ENCODE measurements around the gene RIPOR3. TPM values are rescaled to one million over a fixed set of nuclear protein-coding genes. Genes with fewer than 3 reads are reported as not detected.

Gene RIPOR3
- polyA plus RNA-seq, 1 donor from 2014 or later: not detected

GRCh38 chr20:50711113-50711825, 19.9 kb upstream of the RIPOR3 start:
- H3K27me3 ChIP-seq (ENCODE audit: insufficient read depth, low read depth, low read length): no peaks in the 10 kb centered on the region
- no peak overlapping the region for H2AFZ ChIP-seq (ENCODE audit: low read depth, low read length)
- H3K27ac ChIP-seq (ENCODE audit: low read length): no peak overlapping the region
- no peak overlapping the region for H3K4me2 ChIP-seq (ENCODE audit: low read length)
- no peaks in the 10 kb centered on the region for H3K9me3 ChIP-seq (ENCODE audit: low read length)
- no peaks in the 10 kb centered on the region for H3F3A ChIP-seq (ENCODE audit: insufficient read depth, low read length, poor library complexity, severe bottlenecking)
- no peaks in the 10 kb centered on the region for H3K9me2 ChIP-seq (ENCODE audit: insufficient read depth, low read length)
- no peaks in the 10 kb centered on the region for H4K20me1 ChIP-seq (ENCODE audit: insufficient read depth)
- no peak overlapping the region for H3K9ac ChIP-seq (ENCODE audit: low read length)
- TF ChIP-seq EP300 (conservative IDR thresholded peaks at IDR 0.05; ENCODE audit: poor library complexity, severe bottlenecking) (no peak), REST (IDR thresholded peaks at IDR 0.05; ENCODE audit: borderline replicate concordance) (no peak)
- H3K36me3 ChIP-seq (ENCODE audit: insufficient read depth, low read length): no peaks in the 10 kb centered on the region
- H3K79me2 ChIP-seq (replicated peaks; ENCODE audit: insufficient read depth, low read length): no peaks in the 10 kb centered on the region
- no peak overlapping the region for H3K4me3 ChIP-seq (ENCODE audit: low read length)

GRCh38 chr20:50710492-50711063, 19.2 kb upstream of the RIPOR3 start:
- Histone ChIP-seq H3K27ac (ENCODE audit: low read length) (no peak overlapping the region), H3F3A (ENCODE audit: insufficient read depth, low read length, poor library complexity, severe bottlenecking) (no peaks in the 10 kb centered on the region), H3K36me3 (ENCODE audit: insufficient read depth, low read length) (no peaks in the 10 kb centered on the region), H3K27me3 (ENCODE audit: insufficient read depth, low read depth, low read length) (no peaks in the 10 kb centered on the region), H3K9ac (ENCODE audit: low read length) (no peak overlapping the region), H3K79me2 (replicated peaks; ENCODE audit: insufficient read depth, low read length) (no peaks in the 10 kb centered on the region), H3K4me3 (ENCODE audit: low read length) (no peak overlapping the region), H3K4me2 (ENCODE audit: low read length) (no peak overlapping the region), H2AFZ (ENCODE audit: low read depth, low read length) (no peak overlapping the region), H3K9me2 (ENCODE audit: insufficient read depth, low read length) (no peaks in the 10 kb centered on the region), H3K9me3 (ENCODE audit: low read length) (no peaks in the 10 kb centered on the region), H4K20me1 (ENCODE audit: insufficient read depth) (no peaks in the 10 kb centered on the region)
- TF ChIP-seq MXI1 (conservative IDR thresholded peaks at IDR 0.05; ENCODE audit: poor library complexity, severe bottlenecking) (no peak), EP300 (conservative IDR thresholded peaks at IDR 0.05; ENCODE audit: poor library complexity, severe bottlenecking) (no peak), POLR2AphosphoS5 (IDR thresholded peaks at IDR 0.05) (no peak), EZH2 (IDR thresholded peaks at IDR 0.05; ENCODE audit: borderline replicate concordance, insufficient read depth, low read length, poor library complexity, severe bottlenecking) (no peak), TAF1 (IDR thresholded peaks at IDR 0.05; ENCODE audit: low read depth) (no peak), SMC3 (conservative IDR thresholded peaks at IDR 0.05; ENCODE audit: poor library complexity) (no peak), REST (IDR thresholded peaks at IDR 0.05; ENCODE audit: borderline replicate concordance) (no peak), RAD21 (conservative IDR thresholded peaks at IDR 0.05) (no peak), CTCF (IDR thresholded peaks at IDR 0.05; ENCODE audit: poor library complexity, severe bottlenecking) (no peak)
